Measurements from ENCODE around the gene ETDA. TPM values are rescaled to one million over a fixed set of nuclear protein-coding genes. Genes with fewer than 3 reads are reported as not detected.
"Not testable (repeated sequence)": the region's sequence is repeated elsewhere in the genome, so short reads cannot be mapped to it uniquely, and the experiment has no call there.

The ETDA gene
- total and polyA plus RNA-seq, 4 donors: not detected

GRCh38 chrX:135256923-135257322 lies 5.1 kb downstream of the ETDA start:
- no peaks in the 10 kb centered on the region for H3K36me3 ChIP-seq (ENCODE audit: control insufficient read depth in 4 of 4, insufficient read depth in 4 of 4, low read length in 4 of 4)
- DNase-seq (no peak), ATAC-seq (ENCODE audit: insufficient read depth, low FRiP score) (no peak)
- no peaks in the 10 kb centered on the region for H3K27me3 ChIP-seq (ENCODE audit: control insufficient read depth in 3 of 3, insufficient read depth in 3 of 3, low read length in 2 of 3)
- TF ChIP-seq, protein P1, sequence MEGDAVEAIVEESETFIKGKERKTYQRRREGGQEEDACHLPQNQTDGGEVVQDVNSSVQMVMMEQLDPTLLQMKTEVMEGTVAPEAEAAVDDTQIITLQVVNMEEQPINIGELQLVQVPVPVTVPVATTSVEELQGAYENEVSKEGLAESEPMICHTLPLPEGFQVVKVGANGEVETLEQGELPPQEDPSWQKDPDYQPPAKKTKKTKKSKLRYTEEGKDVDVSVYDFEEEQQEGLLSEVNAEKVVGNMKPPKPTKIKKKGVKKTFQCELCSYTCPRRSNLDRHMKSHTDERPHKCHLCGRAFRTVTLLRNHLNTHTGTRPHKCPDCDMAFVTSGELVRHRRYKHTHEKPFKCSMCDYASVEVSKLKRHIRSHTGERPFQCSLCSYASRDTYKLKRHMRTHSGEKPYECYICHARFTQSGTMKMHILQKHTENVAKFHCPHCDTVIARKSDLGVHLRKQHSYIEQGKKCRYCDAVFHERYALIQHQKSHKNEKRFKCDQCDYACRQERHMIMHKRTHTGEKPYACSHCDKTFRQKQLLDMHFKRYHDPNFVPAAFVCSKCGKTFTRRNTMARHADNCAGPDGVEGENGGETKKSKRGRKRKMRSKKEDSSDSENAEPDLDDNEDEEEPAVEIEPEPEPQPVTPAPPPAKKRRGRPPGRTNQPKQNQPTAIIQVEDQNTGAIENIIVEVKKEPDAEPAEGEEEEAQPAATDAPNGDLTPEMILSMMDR (IDR thresholded peaks at IDR 0.05; ENCODE audit: control extremely low read depth, extremely low read depth): no peak
- no peak overlapping the region for H3K4me3 ChIP-seq
- H3K9me3 ChIP-seq (ENCODE audit: control insufficient read depth in 4 of 4, insufficient read depth in 3 of 4, low read length in 3 of 4): peaks cover 0 to 1% (median 0%) of the 10 kb centered on the region in 4 donors
- no peaks in the 10 kb centered on the region for H3K4me1 ChIP-seq (ENCODE audit: control insufficient read depth in 5 of 5, insufficient read depth in 5 of 5, low read length in 5 of 5)
- H3K9ac ChIP-seq (ENCODE audit: insufficient read depth in 1 of 2, low read length in 2 of 2): no peak overlapping the region
- no peak overlapping the region for H3K27ac ChIP-seq (ENCODE audit: low read depth in 1 of 2, low read length in 1 of 2)
- WGBS, 2 donors: 82 to 98% methylated on average over 6 of the region's 6 CpGs

DNA sequence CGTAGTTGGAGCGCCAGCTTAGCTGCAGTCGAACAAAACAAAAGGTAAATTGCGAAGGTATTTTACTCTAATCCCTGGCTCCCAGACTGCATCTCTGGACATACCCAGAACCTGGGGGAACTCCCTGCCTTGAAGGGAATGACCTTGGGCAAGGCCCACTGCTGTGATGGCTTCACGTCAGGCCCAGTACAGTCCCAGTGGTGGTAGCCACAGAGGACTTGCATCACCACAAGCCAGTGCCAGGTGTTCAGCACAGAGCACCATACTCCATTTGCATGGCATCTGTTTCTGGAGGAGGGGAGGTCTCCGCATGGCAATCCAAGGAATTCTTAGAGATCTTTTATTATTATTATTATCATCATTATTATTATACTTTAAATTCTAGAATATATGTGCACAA lies 5.6 kb downstream of the ETDA start:
- 91 to 96% methylated on average over 6 of the region's 6 CpGs for WGBS, 2 donors
- no peaks in the 10 kb centered on the region for H3K27me3 ChIP-seq (ENCODE audit: control insufficient read depth in 3 of 3, insufficient read depth in 3 of 3, low read length in 2 of 3)
- H3K4me3 ChIP-seq: no peak overlapping the region
- TF ChIP-seq, protein P1 (IDR thresholded peaks at IDR 0.05; ENCODE audit: control extremely low read depth, extremely low read depth): no peak
- ATAC-seq (ENCODE audit: insufficient read depth, low FRiP score): no peak
- H3K9me3 ChIP-seq (ENCODE audit: control insufficient read depth in 4 of 4, insufficient read depth in 3 of 4, low read length in 3 of 4): peaks cover 0 to 1% (median 0%) of the 10 kb centered on the region in 4 donors
- H3K36me3 ChIP-seq (ENCODE audit: control insufficient read depth in 4 of 4, insufficient read depth in 4 of 4, low read length in 4 of 4): no peaks in the 10 kb centered on the region
- no peaks in the 10 kb centered on the region for H3K4me1 ChIP-seq (ENCODE audit: control insufficient read depth in 5 of 5, insufficient read depth in 5 of 5, low read length in 5 of 5)
- H3K9ac ChIP-seq (ENCODE audit: insufficient read depth in 1 of 2, low read length in 2 of 2): no peak overlapping the region
- no peak for DNase-seq
- no peak overlapping the region for H3K27ac ChIP-seq (ENCODE audit: low read depth in 1 of 2, low read length in 1 of 2)

- not testable (repeated sequence) for ATAC-seq (ENCODE audit: insufficient read depth, low FRiP score); H3K9ac ChIP-seq (ENCODE audit: insufficient read depth in 1 of 2, low read length in 2 of 2); H3K27ac ChIP-seq (ENCODE audit: low read depth in 1 of 2, low read length in 1 of 2); H3K9me3 ChIP-seq (ENCODE audit: control insufficient read depth in 4 of 4, insufficient read depth in 3 of 4, low read length in 3 of 4); H3K4me3 ChIP-seq; DNase-seq; H3K36me3 ChIP-seq (ENCODE audit: control insufficient read depth in 4 of 4, insufficient read depth in 4 of 4, low read length in 4 of 4); H3K27me3 ChIP-seq (ENCODE audit: control insufficient read depth in 3 of 3, insufficient read depth in 3 of 3, low read length in 2 of 3); H3K4me1 ChIP-seq (ENCODE audit: control insufficient read depth in 5 of 5, insufficient read depth in 5 of 5, low read length in 5 of 5)
- 86 to 92% methylated on average over 2 of the region's 2 CpGs for WGBS, 2 donors
Measured at GRCh38 chrX:135260976-135261375, 9.1 kb downstream of the ETDA start.

GRCh38 chrX:135263376-135263775 lies 11.5 kb downstream of the ETDA start:
- H3K27me3 ChIP-seq (ENCODE audit: control insufficient read depth in 3 of 3, insufficient read depth in 3 of 3, low read length in 2 of 3); H3K9me3 ChIP-seq (ENCODE audit: control insufficient read depth in 4 of 4, insufficient read depth in 3 of 4, low read length in 3 of 4); H3K4me3 ChIP-seq; H3K4me1 ChIP-seq (ENCODE audit: control insufficient read depth in 5 of 5, insufficient read depth in 5 of 5, low read length in 5 of 5); H3K36me3 ChIP-seq (ENCODE audit: control insufficient read depth in 4 of 4, insufficient read depth in 4 of 4, low read length in 4 of 4); H3K9ac ChIP-seq (ENCODE audit: insufficient read depth in 1 of 2, low read length in 2 of 2); DNase-seq; H3K27ac ChIP-seq (ENCODE audit: low read depth in 1 of 2, low read length in 1 of 2); ATAC-seq (ENCODE audit: insufficient read depth, low FRiP score): not testable (repeated sequence)
- WGBS, 2 donors: 80 to 100% methylated on average over 8 of the region's 8 CpGs

- no peaks in the 10 kb centered on the region for H3K27me3 ChIP-seq (ENCODE audit: control insufficient read depth in 3 of 3, insufficient read depth in 3 of 3, low read length in 2 of 3)
- TF ChIP-seq, protein P1 (IDR thresholded peaks at IDR 0.05; ENCODE audit: control extremely low read depth, extremely low read depth): no peak
- no peak overlapping the region for H3K4me3 ChIP-seq
- DNase-seq (no peak), ATAC-seq (ENCODE audit: insufficient read depth, low FRiP score) (no peak)
- no peaks in the 10 kb centered on the region for H3K36me3 ChIP-seq (ENCODE audit: control insufficient read depth in 4 of 4, insufficient read depth in 4 of 4, low read length in 4 of 4)
- H3K9ac ChIP-seq (ENCODE audit: insufficient read depth in 1 of 2, low read length in 2 of 2): no peak overlapping the region
- H3K27ac ChIP-seq (ENCODE audit: low read depth in 1 of 2, low read length in 1 of 2): no peak overlapping the region
- WGBS, 2 donors: 78 to 100% methylated on average over 4 of the region's 4 CpGs
- H3K9me3 ChIP-seq (ENCODE audit: control insufficient read depth in 4 of 4, insufficient read depth in 3 of 4, low read length in 3 of 4): peaks cover 0 to 4% (median 0%) of the 10 kb centered on the region in 4 donors
- H3K4me1 ChIP-seq (ENCODE audit: control insufficient read depth in 5 of 5, insufficient read depth in 5 of 5, low read length in 5 of 5): no peaks in the 10 kb centered on the region
Measured at GRCh38 chrX:135264206-135264605, 12.3 kb downstream of the ETDA start.

All from lung (tissue), 12 donors.